MM.1S (cell line): ENCODE data around the gene METTL16.

Experiments used
- CTCF ChIP-seq: fragments of 300-600 bp; sonication (generic); IDR thresholded peaks from 2 replicates; pipeline ENCODE4 v1.5.1; 2016; ENCODE audit warnings: antibody characterized with exemption, low read length, mixed read lengths
- EZH2 ChIP-seq: fragments of 300-600 bp; sonication (generic); optimal IDR thresholded peaks from 2 replicates; pipeline ENCODE3; 2017; ENCODE audit warnings: low read depth, mild to moderate bottlenecking, antibody characterized with exemption, low read length, mixed read lengths
- EZH2phosphoT487 ChIP-seq: fragments of 300-600 bp; sonication (generic); IDR thresholded peaks from 2 replicates; pipeline ENCODE4 v1.6.1; 2018; ENCODE audit warnings: antibody characterized with exemption, low read length

GRCh38 chr17:2450016-2450650 lies 61.6 kb downstream of the METTL16 start:
- TF ChIP-seq CTCF (no peak), EZH2phosphoT487 (no peak), EZH2 (no peak)
